ENCODE measurements around the gene TMEM266.

TMEM266 gene

GRCh38 chr15:76164602-76165001, 104.8 kb downstream of the TMEM266 start:
- no peak overlapping the region for H3K27ac ChIP-seq (ENCODE audit: insufficient read depth in 1 of 2, low read depth in 1 of 2, low read length in 2 of 2, poor library complexity in 1 of 2, severe bottlenecking in 2 of 2)
- ChIA-PET CTCF (interaction anchor here (1.4 kb wide), 1 partner anchor 10 kb away, joined by 3 read pairs; no protein-coding TSS in a partner anchor), POLR2A (no interaction called here)
- WGBS (ENCODE audit: insufficient coverage) = 93% methylated on average over 8 of the region's 8 CpGs
- no peaks in the 10 kb centered on the region for H3K4me1 ChIP-seq (ENCODE audit: control extremely low read depth in 1 of 4, control insufficient read depth in 4 of 4, insufficient read depth in 4 of 4, low read length in 3 of 4)
- H3K36me3 ChIP-seq (ENCODE audit: control insufficient read depth in 4 of 4, insufficient read depth in 4 of 4, low read length in 3 of 4) = no peaks in the 10 kb centered on the region
- no peak for DNase-seq
- no peaks in the 10 kb centered on the region for H3K9me3 ChIP-seq (ENCODE audit: control extremely low read depth in 1 of 5, control insufficient read depth in 4 of 5, insufficient read depth in 2 of 5, low read depth in 1 of 5, low read length in 4 of 5)
- H3K4me3 ChIP-seq (ENCODE audit: control insufficient read depth in 1 of 7, extremely low read depth in 1 of 7, insufficient read depth in 4 of 7, low read depth in 2 of 7, low read length in 6 of 7) = no peak overlapping the region
- H3K27me3 ChIP-seq (replicated peaks in 2 of 5; ENCODE audit: control insufficient read depth in 4 of 5, insufficient read depth in 5 of 5, low read length in 4 of 5) = no peaks in the 10 kb centered on the region

DNA sequence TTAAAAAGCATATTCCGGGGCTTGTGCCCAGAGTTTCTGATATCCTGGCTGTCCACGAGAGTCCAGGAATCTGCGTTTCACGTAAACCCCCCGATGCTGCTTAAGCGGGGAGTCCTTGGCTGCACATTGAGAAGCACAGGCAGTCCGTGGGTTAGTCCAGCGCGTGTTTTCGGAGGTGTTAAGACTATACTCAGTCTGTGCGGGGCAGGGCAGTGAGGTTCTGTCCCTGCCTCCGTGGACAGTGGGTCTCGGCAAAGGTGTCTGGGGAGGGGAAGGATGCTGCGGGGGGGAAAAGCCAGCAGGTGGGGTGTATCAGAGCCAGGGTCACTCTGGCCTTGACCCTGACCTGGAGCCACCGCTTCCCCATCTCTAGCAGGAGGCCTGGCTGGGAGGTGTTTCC, 106.2 kb downstream of the TMEM266 start:
- WGBS (ENCODE audit: insufficient coverage) = 96% methylated on average over 15 of the region's 15 CpGs
- Histone ChIP-seq H3K36me3 (ENCODE audit: control insufficient read depth in 4 of 4, insufficient read depth in 4 of 4, low read length in 3 of 4) (no peaks in the 10 kb centered on the region), H3K4me3 (ENCODE audit: control insufficient read depth in 1 of 7, extremely low read depth in 1 of 7, insufficient read depth in 4 of 7, low read depth in 2 of 7, low read length in 6 of 7) (no peak overlapping the region), H3K9me3 (ENCODE audit: control extremely low read depth in 1 of 5, control insufficient read depth in 4 of 5, insufficient read depth in 2 of 5, low read depth in 1 of 5, low read length in 4 of 5) (no peaks in the 10 kb centered on the region), H3K27ac (ENCODE audit: insufficient read depth in 1 of 2, low read depth in 1 of 2, low read length in 2 of 2, poor library complexity in 1 of 2, severe bottlenecking in 2 of 2) (no peak overlapping the region), H3K27me3 (replicated peaks in 2 of 5; ENCODE audit: control insufficient read depth in 4 of 5, insufficient read depth in 5 of 5, low read length in 4 of 5) (no peaks in the 10 kb centered on the region), H3K4me1 (ENCODE audit: control extremely low read depth in 1 of 4, control insufficient read depth in 4 of 4, insufficient read depth in 4 of 4, low read length in 3 of 4) (no peaks in the 10 kb centered on the region)
- POLR2A ChIA-PET = no interaction called here
- CTCF ChIA-PET = no interaction called here
- DNase-seq = no peak

- Histone ChIP-seq H3K27me3 (replicated peaks in 2 of 5; ENCODE audit: control insufficient read depth in 4 of 5, insufficient read depth in 5 of 5, low read length in 4 of 5) (no peaks in the 10 kb centered on the region), H3K9me3 (ENCODE audit: control extremely low read depth in 1 of 5, control insufficient read depth in 4 of 5, insufficient read depth in 2 of 5, low read depth in 1 of 5, low read length in 4 of 5) (no peaks in the 10 kb centered on the region), H3K27ac (ENCODE audit: insufficient read depth in 1 of 2, low read depth in 1 of 2, low read length in 2 of 2, poor library complexity in 1 of 2, severe bottlenecking in 2 of 2) (no peak overlapping the region), H3K36me3 (ENCODE audit: control insufficient read depth in 4 of 4, insufficient read depth in 4 of 4, low read length in 3 of 4) (no peaks in the 10 kb centered on the region), H3K4me1 (ENCODE audit: control extremely low read depth in 1 of 4, control insufficient read depth in 4 of 4, insufficient read depth in 4 of 4, low read length in 3 of 4) (no peaks in the 10 kb centered on the region), H3K4me3 (ENCODE audit: control insufficient read depth in 1 of 7, extremely low read depth in 1 of 7, insufficient read depth in 4 of 7, low read depth in 2 of 7, low read length in 6 of 7) (no peak overlapping the region)
- WGBS (ENCODE audit: insufficient coverage) = 96% methylated on average over 14 of the region's 14 CpGs
- ChIA-PET POLR2A (no interaction called here), CTCF (interaction anchor here (1.1 kb wide), 1 partner anchor 16 kb away, joined by 3 read pairs; no protein-coding TSS in a partner anchor)
- DNase-seq = no peak
These were observed 108.6 kb downstream of the TMEM266 start for GRCh38 chr15:76168237-76168984.

GRCh38 chr15:76169018-76169417, 109.2 kb downstream of the TMEM266 start:
- Histone ChIP-seq H3K36me3 (ENCODE audit: control insufficient read depth in 4 of 4, insufficient read depth in 4 of 4, low read length in 3 of 4) (no peaks in the 10 kb centered on the region), H3K27me3 (replicated peaks in 2 of 5; ENCODE audit: control insufficient read depth in 4 of 5, insufficient read depth in 5 of 5, low read length in 4 of 5) (no peaks in the 10 kb centered on the region), H3K9me3 (ENCODE audit: control extremely low read depth in 1 of 5, control insufficient read depth in 4 of 5, insufficient read depth in 2 of 5, low read depth in 1 of 5, low read length in 4 of 5) (no peaks in the 10 kb centered on the region), H3K4me3 (ENCODE audit: control insufficient read depth in 1 of 7, extremely low read depth in 1 of 7, insufficient read depth in 4 of 7, low read depth in 2 of 7, low read length in 6 of 7) (no peak overlapping the region), H3K27ac (ENCODE audit: insufficient read depth in 1 of 2, low read depth in 1 of 2, low read length in 2 of 2, poor library complexity in 1 of 2, severe bottlenecking in 2 of 2) (no peak overlapping the region), H3K4me1 (ENCODE audit: control extremely low read depth in 1 of 4, control insufficient read depth in 4 of 4, insufficient read depth in 4 of 4, low read length in 3 of 4) (no peaks in the 10 kb centered on the region)
- ChIA-PET CTCF (no interaction called here), POLR2A (no interaction called here)
- DNase-seq = peak in 1 of 3 donors; percentile 44
- WGBS (ENCODE audit: insufficient coverage) = 82% methylated on average over 2 of the region's 4 CpGs

GRCh38 chr15:76169911-76170800, 110.4 kb downstream of the TMEM266 start:
- CTCF ChIA-PET = no interaction called here
- peaks cover 0 to 2% (median 0%) of the 10 kb centered on the region in 5 experiments for H3K9me3 ChIP-seq (ENCODE audit: control extremely low read depth in 1 of 5, control insufficient read depth in 4 of 5, insufficient read depth in 2 of 5, low read depth in 1 of 5, low read length in 4 of 5)
- no peaks in the 10 kb centered on the region for H3K36me3 ChIP-seq (ENCODE audit: control insufficient read depth in 4 of 4, insufficient read depth in 4 of 4, low read length in 3 of 4)
- POLR2A ChIA-PET = no interaction called here
- no peak overlapping the region for H3K27ac ChIP-seq (ENCODE audit: insufficient read depth in 1 of 2, low read depth in 1 of 2, low read length in 2 of 2, poor library complexity in 1 of 2, severe bottlenecking in 2 of 2)
- 97% methylated on average over 8 of the region's 16 CpGs for WGBS (ENCODE audit: insufficient coverage)
- H3K4me3 ChIP-seq (ENCODE audit: control insufficient read depth in 1 of 7, extremely low read depth in 1 of 7, insufficient read depth in 4 of 7, low read depth in 2 of 7, low read length in 6 of 7) = no peak overlapping the region
- H3K4me1 ChIP-seq (ENCODE audit: control extremely low read depth in 1 of 4, control insufficient read depth in 4 of 4, insufficient read depth in 4 of 4, low read length in 3 of 4) = no peaks in the 10 kb centered on the region
- no peaks in the 10 kb centered on the region for H3K27me3 ChIP-seq (replicated peaks in 2 of 5; ENCODE audit: control insufficient read depth in 4 of 5, insufficient read depth in 5 of 5, low read length in 4 of 5)
- DNase-seq = no peak

- POLR2A ChIA-PET = no interaction called here
- CTCF ChIA-PET = no interaction called here
- Histone ChIP-seq H3K9me3 (ENCODE audit: control extremely low read depth in 1 of 5, control insufficient read depth in 4 of 5, insufficient read depth in 2 of 5, low read depth in 1 of 5, low read length in 4 of 5) (peaks cover 0 to 2% (median 0%) of the 10 kb centered on the region in 5 experiments), H3K4me1 (ENCODE audit: control extremely low read depth in 1 of 4, control insufficient read depth in 4 of 4, insufficient read depth in 4 of 4, low read length in 3 of 4) (no peaks in the 10 kb centered on the region), H3K27me3 (replicated peaks in 2 of 5; ENCODE audit: control insufficient read depth in 4 of 5, insufficient read depth in 5 of 5, low read length in 4 of 5) (peaks cover 0 to 12% (median 0%) of the 10 kb centered on the region in 5 experiments), H3K36me3 (ENCODE audit: control insufficient read depth in 4 of 4, insufficient read depth in 4 of 4, low read length in 3 of 4) (no peaks in the 10 kb centered on the region), H3K27ac (ENCODE audit: insufficient read depth in 1 of 2, low read depth in 1 of 2, low read length in 2 of 2, poor library complexity in 1 of 2, severe bottlenecking in 2 of 2) (no peak overlapping the region), H3K4me3 (ENCODE audit: control insufficient read depth in 1 of 7, extremely low read depth in 1 of 7, insufficient read depth in 4 of 7, low read depth in 2 of 7, low read length in 6 of 7) (no peak overlapping the region)
- DNase-seq = no peak
- 82% methylated on average over 12 of the region's 16 CpGs for WGBS (ENCODE audit: insufficient coverage)
These were observed 113.0 kb downstream of the TMEM266 start for GRCh38 chr15:76172782-76173181.

DNA sequence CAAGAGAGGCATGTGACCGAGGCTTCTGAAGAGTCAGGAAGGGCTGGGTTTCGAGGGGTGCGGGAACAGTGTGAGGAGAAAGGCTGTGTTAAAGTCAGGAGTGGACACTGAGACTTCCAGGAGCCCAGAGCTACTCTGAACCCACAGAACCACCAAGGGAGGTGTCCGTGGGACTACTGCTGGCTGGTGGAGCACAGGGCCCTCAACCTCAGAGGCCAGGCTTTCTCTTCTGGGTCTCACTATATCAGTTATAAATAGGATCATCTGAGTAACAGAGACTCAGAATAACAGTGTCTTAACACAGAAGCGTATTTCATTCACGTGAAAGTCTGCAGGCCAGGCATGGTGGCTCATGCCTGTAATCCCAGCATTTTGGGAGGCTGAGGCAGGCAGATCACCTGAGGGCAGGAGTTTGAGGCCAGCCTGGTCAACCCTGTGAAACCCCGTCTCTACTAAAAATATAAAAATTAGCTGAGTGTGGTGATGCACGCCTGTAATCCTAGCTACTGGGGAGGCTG, 113.6 kb downstream of the TMEM266 start:
- peaks cover 0 to 3% (median 0%) of the 10 kb centered on the region in 4 experiments for H3K4me1 ChIP-seq (ENCODE audit: control extremely low read depth in 1 of 4, control insufficient read depth in 4 of 4, insufficient read depth in 4 of 4, low read length in 3 of 4)
- POLR2A ChIA-PET = no interaction called here
- H3K27me3 ChIP-seq (replicated peaks in 2 of 5; ENCODE audit: control insufficient read depth in 4 of 5, insufficient read depth in 5 of 5, low read length in 4 of 5) = peaks cover 0 to 18% (median 2%) of the 10 kb centered on the region in 5 experiments
- H3K9me3 ChIP-seq (ENCODE audit: control extremely low read depth in 1 of 5, control insufficient read depth in 4 of 5, insufficient read depth in 2 of 5, low read depth in 1 of 5, low read length in 4 of 5) = peaks cover 0 to 2% (median 0%) of the 10 kb centered on the region in 5 experiments
- H3K27ac ChIP-seq (ENCODE audit: insufficient read depth in 1 of 2, low read depth in 1 of 2, low read length in 2 of 2, poor library complexity in 1 of 2, severe bottlenecking in 2 of 2) = no peak overlapping the region
- CTCF ChIA-PET = no interaction called here
- H3K4me3 ChIP-seq (ENCODE audit: control insufficient read depth in 1 of 7, extremely low read depth in 1 of 7, insufficient read depth in 4 of 7, low read depth in 2 of 7, low read length in 6 of 7) = no peak overlapping the region
- 86% methylated on average over 6 of the region's 8 CpGs for WGBS (ENCODE audit: insufficient coverage)
- DNase-seq = no peak
- H3K36me3 ChIP-seq (ENCODE audit: control insufficient read depth in 4 of 4, insufficient read depth in 4 of 4, low read length in 3 of 4) = no peaks in the 10 kb centered on the region
